ENCODE data around the gene NCLN. TPM values are rescaled to one million over a fixed set of nuclear protein-coding genes. Genes with fewer than 3 reads are reported as not detected.
A peak's percentile ranks its signal among the peaks of the same experiment; 100 is the strongest.

Gene NCLN
- total and polyA plus RNA-seq, 9 of the 15 experiments (the other 6 are each of a cell fraction or from before 2014, with no cell fraction given) = 3.8 to 126 (median 39.6) TPM

DNA sequence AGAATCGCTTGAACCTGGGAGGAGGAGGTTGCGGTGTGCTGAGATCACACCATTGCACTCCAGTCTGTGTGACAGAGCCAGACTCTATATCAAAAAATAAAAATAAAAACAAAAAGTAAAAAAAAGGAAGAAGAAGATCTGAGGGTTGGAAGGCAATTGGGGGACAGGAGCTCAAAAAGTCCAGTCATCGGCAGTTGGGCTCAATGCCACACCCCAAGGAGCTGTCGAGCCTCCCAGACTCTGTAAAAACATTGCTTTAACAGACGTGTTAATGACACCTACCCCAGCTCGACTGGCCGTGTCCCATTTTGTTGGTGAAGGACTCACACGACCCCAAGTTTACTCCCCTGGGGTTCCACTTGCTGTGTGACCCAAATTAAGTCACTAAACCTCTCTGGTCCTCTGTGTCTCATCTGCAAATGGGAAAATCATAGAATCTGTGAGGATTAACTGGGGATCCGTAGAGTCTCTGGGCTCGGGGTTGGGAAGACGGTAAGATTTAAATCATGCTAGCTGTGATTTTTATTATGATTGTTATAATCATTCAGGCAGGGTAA is 42.9 kb upstream of the NCLN start:
- H3K9me3 ChIP-seq (replicated peaks; ENCODE audit: control insufficient read depth, insufficient read depth, low read depth, low read length) = no peaks in the 10 kb centered on the region
- H3K27me3 ChIP-seq (ENCODE audit: control insufficient read depth in 2 of 2, insufficient read depth in 2 of 2, low read length in 2 of 2) = no peaks in the 10 kb centered on the region
- no peak overlapping the region for H3K9ac ChIP-seq (ENCODE audit: insufficient read depth in 1 of 2, low read depth in 2 of 2, low read length in 2 of 2)
- intact Hi-C loops (cut with micrococcal nuclease) = no loop called here
- DNase-seq (ENCODE audit: extremely low read depth in 1 of 4, low spot score in 3 of 4) (peak in 1 of 4 experiments; percentile 3), ATAC-seq (no peak), FAIRE-seq (no peak)
- ChIA-PET CTCF (ENCODE audit: low intra/inter-chr PET ratio) (no interaction called here), POLR2A (interaction anchor here (0.7 to 1.1 kb wide), 2 partner anchors 107 to 1257 kb away, joined by 3 to 4 read pairs; partner anchors contain the start of gene SH3GL1)
- in situ Hi-C loops (cut with MboI) = no loop called here
- no peaks in the 10 kb centered on the region for H3K36me3 ChIP-seq (ENCODE audit: control insufficient read depth, insufficient read depth, low read length)
- H2AFZ ChIP-seq (ENCODE audit: low read depth, low read length) = no peak overlapping the region
- no peak overlapping the region for H3K4me2 ChIP-seq (ENCODE audit: insufficient read depth, low read length)
- 31% methylated on average over 10 of the region's 11 CpGs for WGBS (ENCODE audit: insufficient coverage, low coverage, missing lambda C conversion rate)
- H3K9me1 ChIP-seq (ENCODE audit: control insufficient read depth, insufficient read depth, low read length) = no peaks in the 10 kb centered on the region
- H3K4me1 ChIP-seq (replicated peaks in 1 of 2; ENCODE audit: control insufficient read depth in 2 of 2, insufficient read depth in 2 of 2, low read length in 2 of 2) = peaks cover 0 to 16% of the 10 kb centered on the region in 2 experiments; a peak in 3 of 5 replicates
- no peaks in the 10 kb centered on the region for H4K20me1 ChIP-seq (replicated peaks; ENCODE audit: control insufficient read depth, insufficient read depth, low read length)
- BruUV-seq (replicated peaks) = no TSS peak
- no peak overlapping the region for H3K27ac ChIP-seq (ENCODE audit: extremely low read depth, low read depth, low read length)
- no peak overlapping the region for H3K4me3 ChIP-seq
- no peaks in the 10 kb centered on the region for H3K79me2 ChIP-seq (ENCODE audit: control insufficient read depth, insufficient read depth, low read length)
- TF ChIP-seq DPF2 (IDR thresholded peaks at IDR 0.05) (no peak), SMAD4 (CRISPR knock-in tag; conservative IDR thresholded peaks at IDR 0.05) (no peak), NUFIP1 (IDR thresholded peaks at IDR 0.05; ENCODE audit: partially characterized antibody) (no peak), SMARCE1 (IDR thresholded peaks at IDR 0.05) (no peak), L3MBTL2 (IDR thresholded peaks at IDR 0.05) (no peak), CBX1 (IDR thresholded peaks at IDR 0.05; ENCODE audit: low read depth) (0 out of 2 replicates have a peak, but pooled peaks have one; percentile 61), ZBTB17 (CRISPR knock-in tag; IDR thresholded peaks at IDR 0.05) (no peak), PTRF (tag; IDR thresholded peaks at IDR 0.05) (no peak), TRIM28 (IDR thresholded peaks at IDR 0.05) (no peak), YBX1 (IDR thresholded peaks at IDR 0.05) (no peak), ZNF253 (CRISPR knock-in tag; conservative IDR thresholded peaks at IDR 0.05) (no peak), ZFP36 (IDR thresholded peaks at IDR 0.05; ENCODE audit: low read depth, low read length, partially characterized antibody) (peak; percentile 81), ZNF75A (CRISPR knock-in tag; IDR thresholded peaks at IDR 0.05) (no peak), SP2 (IDR thresholded peaks at IDR 0.05; ENCODE audit: extremely low read depth, low read depth, low read length, poor library complexity, severe bottlenecking) (no peak), POU5F1 (IDR thresholded peaks at IDR 0.05; ENCODE audit: borderline replicate concordance, low read depth, low read length, partially characterized antibody) (no peak)
- TF ChIP-seq, protein P1, sequence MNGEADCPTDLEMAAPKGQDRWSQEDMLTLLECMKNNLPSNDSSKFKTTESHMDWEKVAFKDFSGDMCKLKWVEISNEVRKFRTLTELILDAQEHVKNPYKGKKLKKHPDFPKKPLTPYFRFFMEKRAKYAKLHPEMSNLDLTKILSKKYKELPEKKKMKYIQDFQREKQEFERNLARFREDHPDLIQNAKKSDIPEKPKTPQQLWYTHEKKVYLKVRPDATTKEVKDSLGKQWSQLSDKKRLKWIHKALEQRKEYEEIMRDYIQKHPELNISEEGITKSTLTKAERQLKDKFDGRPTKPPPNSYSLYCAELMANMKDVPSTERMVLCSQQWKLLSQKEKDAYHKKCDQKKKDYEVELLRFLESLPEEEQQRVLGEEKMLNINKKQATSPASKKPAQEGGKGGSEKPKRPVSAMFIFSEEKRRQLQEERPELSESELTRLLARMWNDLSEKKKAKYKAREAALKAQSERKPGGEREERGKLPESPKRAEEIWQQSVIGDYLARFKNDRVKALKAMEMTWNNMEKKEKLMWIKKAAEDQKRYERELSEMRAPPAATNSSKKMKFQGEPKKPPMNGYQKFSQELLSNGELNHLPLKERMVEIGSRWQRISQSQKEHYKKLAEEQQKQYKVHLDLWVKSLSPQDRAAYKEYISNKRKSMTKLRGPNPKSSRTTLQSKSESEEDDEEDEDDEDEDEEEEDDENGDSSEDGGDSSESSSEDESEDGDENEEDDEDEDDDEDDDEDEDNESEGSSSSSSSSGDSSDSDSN (IDR thresholded peaks at IDR 0.05; ENCODE audit: borderline replicate concordance in 1 of 2, low read depth in 2 of 2, low read length in 2 of 2) = no peak
- TF ChIP-seq, protein P2, sequence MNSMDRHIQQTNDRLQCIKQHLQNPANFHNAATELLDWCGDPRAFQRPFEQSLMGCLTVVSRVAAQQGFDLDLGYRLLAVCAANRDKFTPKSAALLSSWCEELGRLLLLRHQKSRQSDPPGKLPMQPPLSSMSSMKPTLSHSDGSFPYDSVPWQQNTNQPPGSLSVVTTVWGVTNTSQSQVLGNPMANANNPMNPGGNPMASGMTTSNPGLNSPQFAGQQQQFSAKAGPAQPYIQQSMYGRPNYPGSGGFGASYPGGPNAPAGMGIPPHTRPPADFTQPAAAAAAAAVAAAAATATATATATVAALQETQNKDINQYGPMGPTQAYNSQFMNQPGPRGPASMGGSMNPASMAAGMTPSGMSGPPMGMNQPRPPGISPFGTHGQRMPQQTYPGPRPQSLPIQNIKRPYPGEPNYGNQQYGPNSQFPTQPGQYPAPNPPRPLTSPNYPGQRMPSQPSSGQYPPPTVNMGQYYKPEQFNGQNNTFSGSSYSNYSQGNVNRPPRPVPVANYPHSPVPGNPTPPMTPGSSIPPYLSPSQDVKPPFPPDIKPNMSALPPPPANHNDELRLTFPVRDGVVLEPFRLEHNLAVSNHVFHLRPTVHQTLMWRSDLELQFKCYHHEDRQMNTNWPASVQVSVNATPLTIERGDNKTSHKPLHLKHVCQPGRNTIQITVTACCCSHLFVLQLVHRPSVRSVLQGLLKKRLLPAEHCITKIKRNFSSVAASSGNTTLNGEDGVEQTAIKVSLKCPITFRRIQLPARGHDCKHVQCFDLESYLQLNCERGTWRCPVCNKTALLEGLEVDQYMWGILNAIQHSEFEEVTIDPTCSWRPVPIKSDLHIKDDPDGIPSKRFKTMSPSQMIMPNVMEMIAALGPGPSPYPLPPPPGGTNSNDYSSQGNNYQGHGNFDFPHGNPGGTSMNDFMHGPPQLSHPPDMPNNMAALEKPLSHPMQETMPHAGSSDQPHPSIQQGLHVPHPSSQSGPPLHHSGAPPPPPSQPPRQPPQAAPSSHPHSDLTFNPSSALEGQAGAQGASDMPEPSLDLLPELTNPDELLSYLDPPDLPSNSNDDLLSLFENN (IDR thresholded peaks at IDR 0.05; ENCODE audit: low read depth in 2 of 2, low read length in 2 of 2) = no peak
- TF ChIP-seq, protein P3, sequence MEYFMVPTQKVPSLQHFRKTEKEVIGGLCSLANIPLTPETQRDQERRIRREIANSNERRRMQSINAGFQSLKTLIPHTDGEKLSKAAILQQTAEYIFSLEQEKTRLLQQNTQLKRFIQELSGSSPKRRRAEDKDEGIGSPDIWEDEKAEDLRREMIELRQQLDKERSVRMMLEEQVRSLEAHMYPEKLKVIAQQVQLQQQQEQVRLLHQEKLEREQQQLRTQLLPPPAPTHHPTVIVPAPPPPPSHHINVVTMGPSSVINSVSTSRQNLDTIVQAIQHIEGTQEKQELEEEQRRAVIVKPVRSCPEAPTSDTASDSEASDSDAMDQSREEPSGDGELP (CRISPR knock-in tag; IDR thresholded peaks at IDR 0.05; ENCODE audit: borderline replicate concordance) = no peak
